A549 (cell line): ENCODE results near the gene RTEL1. TPM values are rescaled to one million over a fixed set of nuclear protein-coding genes. Genes with fewer than 3 reads are reported as not detected.

ENCODE experiments used
- ATAC-seq, 2 experiments: fragments of 200-7000 bp in 1 of 2; fragments of >200 bp in 1 of 2; cut with Nextera tagmentation in 1 of 2; cut with Tn5 transposase in 1 of 2; 3 replicates each; pipeline versions ENCODE4 v1.8.0 to v1.9.1; 2018 to 2020; ENCODE audit warnings: mild to moderate bottlenecking in 1 of 2, moderate library complexity in 1 of 2
- CTCF ChIA-PET: fragments of 300-600 bp; sonication (Branson Sonifier 250); formaldehyde crosslinking; extraction: SDS; loops from one replicate; lab custom pipeline; 2021; ENCODE audit warnings: antibody characterized with exemption, inconsistent platforms; lab: Yijun Ruan, JAX
- POLR2A ChIA-PET: fragments of 350-600 bp; formaldehyde crosslinking; extraction: SDS; loops from one replicate; lab custom pipeline; 2021; ENCODE audit warnings: antibody characterized with exemption, inconsistent platforms; lab: Yijun Ruan, JAX
- DNase-seq, 2 experiments: peaks; one replicate each; pipeline versions ENCODE4 v3.0.0 to v3.0.0-alpha.2; 2011 to 2016; ENCODE audit warnings: low read depth in 1 of 2, low spot score in 1 of 2
- FAIRE-seq: peaks from 2 replicates; lab custom pipeline; 2011; peaks lifted over from hg19 to GRCh38; lab: Jason Lieb, UNC
- H3K27ac ChIP-seq, 2 experiments: fragments of >200 bp; sonication (Bioruptor Twin); formaldehyde crosslinking; 3 replicates each; pipeline ENCODE4 v1.5.1; 2016 to 2017
- H3K4me1 ChIP-seq: fragments of >200 bp; sonication (Bioruptor Twin); formaldehyde crosslinking; 3 replicates; pipeline ENCODE4 v1.6.1; 2016
- H3K4me2 ChIP-seq: fragments of >200 bp; sonication (Bioruptor Twin); formaldehyde crosslinking; 3 replicates; pipeline ENCODE4 v1.6.1; 2016
- H3K4me3 ChIP-seq: fragments of >200 bp; sonication (Bioruptor Twin); formaldehyde crosslinking; 3 replicates; pipeline ENCODE4 v1.5.1; 2016
- H3K9me3 ChIP-seq: fragments of >200 bp; sonication (Bioruptor Twin); formaldehyde crosslinking; 3 replicates; pipeline ENCODE4 v1.6.1; 2016
- BHLHE40 ChIP-seq: IDR thresholded peaks from 2 replicates; pipeline ENCODE4 v1.6.1; 2012; ENCODE audit warnings: low read depth, low read length, inconsistent platforms
- CBX2 ChIP-seq: fragments of 200-600 bp; sonication (generic); IDR thresholded peaks from 2 replicates; pipeline ENCODE4 v1.6.1; 2016; ENCODE audit warnings: low read depth, mild to moderate bottlenecking, borderline replicate concordance
- CBX8 ChIP-seq: fragments of 200-600 bp; sonication (generic); IDR thresholded peaks from 2 replicates; pipeline ENCODE4 v1.6.1; 2016
- ESRRA ChIP-seq: fragments of 150-350 bp; IDR thresholded peaks from 2 replicates; pipeline ENCODE4 v1.6.1; 2014; ENCODE audit warnings: mild to moderate bottlenecking, low read length, borderline replicate concordance
- FOSL2 ChIP-seq, 2 experiments: fragments of 450-650 bp in 1 of 2; fragments of >200 bp in 1 of 2; sonication (Bioruptor Twin) in 1 of 2; formaldehyde crosslinking; IDR thresholded peaks; 2 replicates each; pipeline versions ENCODE4 v1.5.0 to v1.6.1; 2016 to 2020; ENCODE audit warnings: mild to moderate bottlenecking in 1 of 2, moderate library complexity in 1 of 2
- GATA3 ChIP-seq: IDR thresholded peaks from 2 replicates; pipeline ENCODE4 v1.6.1; 2012; ENCODE audit warnings: borderline replicate concordance
- HEYL ChIP-seq: fragments of 250-450 bp; sonication (Bioruptor Pico); IDR thresholded peaks from 2 replicates; pipeline ENCODE4 v1.8.0; 2021; ENCODE audit warnings: mild to moderate bottlenecking, moderate library complexity
- HOXA7 ChIP-seq: fragments of 250-450 bp; sonication (Bioruptor Pico); IDR thresholded peaks from 2 replicates; pipeline ENCODE4 v1.5.0; 2020; ENCODE audit warnings: mild to moderate bottlenecking, moderate library complexity
- HOXB5 ChIP-seq: fragments of 250-450 bp; sonication (Bioruptor Pico); IDR thresholded peaks from 2 replicates; pipeline ENCODE4 v1.5.0; 2020; ENCODE audit warnings: mild to moderate bottlenecking, moderate library complexity
- JUN ChIP-seq, 2 experiments: fragments of >200 bp; sonication (Bioruptor Twin); formaldehyde crosslinking; IDR thresholded peaks; 2 replicates in 1 of 2; 3 replicates in 1 of 2; pipeline ENCODE4 v1.6.1; 2016 to 2017
- MAZ ChIP-seq: fragments of 150-350 bp; IDR thresholded peaks from 2 replicates; pipeline ENCODE4 v1.6.1; 2014; ENCODE audit warnings: antibody characterized with exemption, low read depth, low read length, borderline replicate concordance
- NPAS2 ChIP-seq: fragments of 250-450 bp; sonication (Bioruptor Pico); IDR thresholded peaks from 2 replicates; pipeline ENCODE4 v1.8.0; 2022; ENCODE audit warnings: mild to moderate bottlenecking, moderate library complexity, borderline replicate concordance
- NR3C1 ChIP-seq: fragments of >200 bp; sonication (Bioruptor Twin); formaldehyde crosslinking; IDR thresholded peaks from 3 replicates; pipeline ENCODE4 v1.6.1; 2017
- RARB ChIP-seq: fragments of 250-450 bp; sonication (Bioruptor Pico); IDR thresholded peaks from 2 replicates; pipeline ENCODE4 v1.8.0; 2021; ENCODE audit warnings: mild to moderate bottlenecking, moderate library complexity
- RCOR1 ChIP-seq: fragments of 150-350 bp; IDR thresholded peaks from 2 replicates; pipeline ENCODE4 v1.6.1; 2014; ENCODE audit warnings: antibody characterized with exemption, low read length, low read depth
- ZNF302 ChIP-seq: fragments of 250-450 bp; sonication (Bioruptor Pico); IDR thresholded peaks from 2 replicates; pipeline ENCODE4 v1.9.0; 2021; ENCODE audit warnings: inconsistent platforms, mild to moderate bottlenecking, moderate library complexity
- WGBS: methylation state at CpG from one replicate; pipeline ENCODE4 v1.1.6; 2017; ENCODE audit errors: missing lambda C conversion rate; 5-methylcytosine and 5-hydroxymethylcytosine counted together
- polyA plus RNA-seq, 4 experiments: library from polyadenylated mRNA; depleted of rRNA in 3 of 4; stranded (reverse); fragments of >200 nt; fragmentation: RNase III in 1 of 4; extraction: RNeasy Plus Mini Kit Qiagen cat#74134 plus additional on column Dnase treatment in 1 of 4; gene quantifications; 2 replicates in 3 of 4; 3 replicates in 1 of 4; pipeline ENCODE4 v1.2.3, GENCODE V29; 2011 to 2017
- TF ChIP-seq, protein P1 (sequence below): fragments of >200 bp; sonication (Bioruptor Twin); formaldehyde crosslinking; IDR thresholded peaks from 2 replicates; pipeline ENCODE4 v1.6.1; 2016
- TF ChIP-seq, protein P2 (sequence below): fragments of 200-600 bp; sonication (generic); IDR thresholded peaks from 2 replicates; pipeline ENCODE4 v1.6.1; 2016; ENCODE audit warnings: antibody characterized with exemption, mild to moderate bottlenecking, moderate library complexity
- TF ChIP-seq, protein P3 (sequence below): fragments of >200 bp; sonication (Bioruptor Twin); formaldehyde crosslinking; IDR thresholded peaks from 3 replicates; pipeline ENCODE4 v1.5.1; 2016

Gene RTEL1
- polyA plus RNA-seq, 2 of the 4 experiments (the other 2 are of a cell fraction) = 11.3 to 12.6 TPM

DNA sequence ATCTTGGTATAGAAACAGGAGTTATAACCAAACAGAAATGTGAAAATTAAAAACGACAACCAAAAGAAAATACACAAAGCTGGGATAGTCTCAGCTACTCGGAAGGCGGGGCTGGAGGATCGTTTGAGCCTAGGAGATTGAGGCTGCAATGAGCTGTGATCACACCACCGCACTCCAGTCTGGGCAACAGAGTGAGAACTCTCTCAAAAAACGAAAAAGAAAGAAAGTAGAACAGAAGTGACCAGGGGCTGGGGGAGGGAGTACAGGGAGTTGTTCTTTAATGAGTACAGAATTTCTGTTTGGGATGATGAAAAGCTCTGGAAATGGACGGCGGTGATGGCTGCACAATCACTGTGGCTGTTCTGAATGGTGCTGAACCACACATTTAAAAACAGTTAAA is 37.1 kb upstream of the RTEL1 start:
- ATAC-seq (no peak), DNase-seq (no peak), FAIRE-seq (no peak)
- ChIA-PET CTCF (interaction anchor here (0.6 to 5.4 kb wide), 3 partner anchors 8 to 83 kb away, joined by 3 to 23 read pairs (median 4); partner anchors contain the start of gene PTK6), POLR2A (interaction anchor here (0.6 to 1.1 kb wide), 3 partner anchors 9 to 360 kb away, joined by 3 to 5 read pairs (median 3); partner anchors contain the start of genes ARFRP1, PRPF6 and ZGPAT)
- H3K27ac ChIP-seq = no peak overlapping the region
- H3K9me3 ChIP-seq = no peaks in the 10 kb centered on the region
- 80% methylated on average over 8 of the region's 8 CpGs for WGBS
- peaks cover 4% of the 10 kb centered on the region; the same call in 2 of the 3 replicates for H3K4me1 ChIP-seq
- H3K4me3 ChIP-seq = no peak overlapping the region
- TF ChIP-seq BHLHE40 (no peak), RARB (no peak), ZNF302 (CRISPR knock-in tag) (no peak), MAZ (no peak), FOSL2 (IDR thresholded peaks at IDR 0.05) (no peak), FOSL2 (CRISPR knock-in tag; IDR thresholded peaks at IDR 0.05) (no peak), NR3C1 (no peak), JUN (IDR thresholded peaks at IDR 0.05) (no peak), ESRRA (no peak), CBX2 (no peak), HEYL (no peak), HOXB5 (CRISPR knock-in tag) (no peak)
- TF ChIP-seq, protein P1, sequence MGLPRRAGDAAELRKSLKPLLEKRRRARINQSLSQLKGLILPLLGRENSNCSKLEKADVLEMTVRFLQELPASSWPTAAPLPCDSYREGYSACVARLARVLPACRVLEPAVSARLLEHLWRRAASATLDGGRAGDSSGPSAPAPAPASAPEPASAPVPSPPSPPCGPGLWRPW = no peak
- TF ChIP-seq, protein P2, sequence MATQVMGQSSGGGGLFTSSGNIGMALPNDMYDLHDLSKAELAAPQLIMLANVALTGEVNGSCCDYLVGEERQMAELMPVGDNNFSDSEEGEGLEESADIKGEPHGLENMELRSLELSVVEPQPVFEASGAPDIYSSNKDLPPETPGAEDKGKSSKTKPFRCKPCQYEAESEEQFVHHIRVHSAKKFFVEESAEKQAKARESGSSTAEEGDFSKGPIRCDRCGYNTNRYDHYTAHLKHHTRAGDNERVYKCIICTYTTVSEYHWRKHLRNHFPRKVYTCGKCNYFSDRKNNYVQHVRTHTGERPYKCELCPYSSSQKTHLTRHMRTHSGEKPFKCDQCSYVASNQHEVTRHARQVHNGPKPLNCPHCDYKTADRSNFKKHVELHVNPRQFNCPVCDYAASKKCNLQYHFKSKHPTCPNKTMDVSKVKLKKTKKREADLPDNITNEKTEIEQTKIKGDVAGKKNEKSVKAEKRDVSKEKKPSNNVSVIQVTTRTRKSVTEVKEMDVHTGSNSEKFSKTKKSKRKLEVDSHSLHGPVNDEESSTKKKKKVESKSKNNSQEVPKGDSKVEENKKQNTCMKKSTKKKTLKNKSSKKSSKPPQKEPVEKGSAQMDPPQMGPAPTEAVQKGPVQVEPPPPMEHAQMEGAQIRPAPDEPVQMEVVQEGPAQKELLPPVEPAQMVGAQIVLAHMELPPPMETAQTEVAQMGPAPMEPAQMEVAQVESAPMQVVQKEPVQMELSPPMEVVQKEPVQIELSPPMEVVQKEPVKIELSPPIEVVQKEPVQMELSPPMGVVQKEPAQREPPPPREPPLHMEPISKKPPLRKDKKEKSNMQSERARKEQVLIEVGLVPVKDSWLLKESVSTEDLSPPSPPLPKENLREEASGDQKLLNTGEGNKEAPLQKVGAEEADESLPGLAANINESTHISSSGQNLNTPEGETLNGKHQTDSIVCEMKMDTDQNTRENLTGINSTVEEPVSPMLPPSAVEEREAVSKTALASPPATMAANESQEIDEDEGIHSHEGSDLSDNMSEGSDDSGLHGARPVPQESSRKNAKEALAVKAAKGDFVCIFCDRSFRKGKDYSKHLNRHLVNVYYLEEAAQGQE = no peak
- TF ChIP-seq, protein P3, sequence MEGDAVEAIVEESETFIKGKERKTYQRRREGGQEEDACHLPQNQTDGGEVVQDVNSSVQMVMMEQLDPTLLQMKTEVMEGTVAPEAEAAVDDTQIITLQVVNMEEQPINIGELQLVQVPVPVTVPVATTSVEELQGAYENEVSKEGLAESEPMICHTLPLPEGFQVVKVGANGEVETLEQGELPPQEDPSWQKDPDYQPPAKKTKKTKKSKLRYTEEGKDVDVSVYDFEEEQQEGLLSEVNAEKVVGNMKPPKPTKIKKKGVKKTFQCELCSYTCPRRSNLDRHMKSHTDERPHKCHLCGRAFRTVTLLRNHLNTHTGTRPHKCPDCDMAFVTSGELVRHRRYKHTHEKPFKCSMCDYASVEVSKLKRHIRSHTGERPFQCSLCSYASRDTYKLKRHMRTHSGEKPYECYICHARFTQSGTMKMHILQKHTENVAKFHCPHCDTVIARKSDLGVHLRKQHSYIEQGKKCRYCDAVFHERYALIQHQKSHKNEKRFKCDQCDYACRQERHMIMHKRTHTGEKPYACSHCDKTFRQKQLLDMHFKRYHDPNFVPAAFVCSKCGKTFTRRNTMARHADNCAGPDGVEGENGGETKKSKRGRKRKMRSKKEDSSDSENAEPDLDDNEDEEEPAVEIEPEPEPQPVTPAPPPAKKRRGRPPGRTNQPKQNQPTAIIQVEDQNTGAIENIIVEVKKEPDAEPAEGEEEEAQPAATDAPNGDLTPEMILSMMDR = no peak
- TF ChIP-seq, all 56 proteins: peak for 0
- no peak overlapping the region for H3K4me2 ChIP-seq

DNA sequence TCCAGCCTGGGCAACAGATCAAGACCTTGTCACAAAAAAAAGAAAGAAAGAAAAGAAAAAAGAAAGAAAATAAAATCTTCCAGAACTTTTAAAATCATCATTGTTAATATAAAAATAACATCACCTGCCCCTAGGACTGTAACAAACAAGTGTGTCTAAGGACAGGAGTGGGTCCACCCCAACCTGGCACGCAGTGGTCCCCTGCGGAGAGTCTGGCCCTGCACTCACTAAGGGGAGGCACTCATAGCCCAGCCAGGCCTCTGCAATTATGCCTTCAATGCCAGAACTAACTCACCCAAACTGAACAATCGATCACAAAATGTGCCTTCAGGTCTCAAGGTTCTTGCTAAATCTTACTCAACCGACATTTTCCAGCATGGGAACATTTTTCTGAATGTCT is 36.0 kb upstream of the RTEL1 start:
- no peaks in the 10 kb centered on the region for H3K9me3 ChIP-seq
- TF ChIP-seq CBX8 (no peak), RCOR1 (no peak), RARB (no peak), GATA3 (no peak), HOXA7 (no peak), NPAS2 (no peak)
- FAIRE-seq (no peak), DNase-seq (no peak), ATAC-seq (no peak)
- peaks cover 4% of the 10 kb centered on the region; the same call in 2 of the 3 replicates for H3K4me1 ChIP-seq
- no peak overlapping the region for H3K4me2 ChIP-seq
- H3K27ac ChIP-seq = no peak overlapping the region
- POLR2A ChIA-PET = no interaction called here
- CTCF ChIA-PET = interaction anchor here (5.4 kb wide), 1 partner anchor 84 kb away, joined by 23 read pairs; the partner anchor contains the start of gene PTK6
- H3K4me3 ChIP-seq = no peak overlapping the region
- WGBS = 91% methylated on average over 4 of the region's 4 CpGs
